OCI-LY3 (cell line): Measurements from ENCODE around the gene ZC3H12C.

ENCODE experiments used
- H2AFZ ChIP-seq: fragments of 200-600, 300-600 bp; shearing (Covaris generic); 2 replicates; pipeline ENCODE4 v1.6.0; 2014; ENCODE audit warnings: antibody characterized with exemption, low read depth, low read length
- H3K27ac ChIP-seq: fragments of 200-600, 300-600 bp; sonication (generic); 2 replicates; pipeline ENCODE4 v1.5.1; 2014; ENCODE audit warnings: mild to moderate bottlenecking, low read length, moderate library complexity, mixed read lengths
- H3K27me3 ChIP-seq: fragments of 200-600, 300-600 bp; sonication (generic); 2 replicates; pipeline ENCODE4 v1.6.1; 2014; ENCODE audit warnings: low read depth, low read length, mixed read lengths
- H3K36me3 ChIP-seq: fragments of 200-600, 300-600 bp; sonication (generic); replicated peaks from 2 replicates; pipeline ENCODE3; 2014; ENCODE audit warnings: low read depth, low read length, mixed read lengths
- H3K4me1 ChIP-seq: fragments of 300-600, 200-600 bp; sonication (generic); 2 replicates; pipeline ENCODE4 v1.6.1; 2014; ENCODE audit warnings: low read length, mixed read lengths
- H3K4me2 ChIP-seq: fragments of 200-600, 300-600 bp; sonication (generic); 2 replicates; pipeline ENCODE4 v1.6.1; 2014; ENCODE audit warnings: low read length, mixed read lengths
- H3K4me3 ChIP-seq: fragments of 300-600, 200-600 bp; sonication (generic); 2 replicates; pipeline ENCODE4 v1.5.1; 2014; ENCODE audit warnings: antibody characterized with exemption, mild to moderate bottlenecking, low read length, moderate library complexity
- H3K79me2 ChIP-seq: fragments of 300-600, 200-600 bp; shearing (Covaris generic); 2 replicates; pipeline ENCODE4 v1.6.1; 2014; ENCODE audit warnings: mild to moderate bottlenecking, low read length, mixed read lengths
- H3K9ac ChIP-seq: fragments of 300-600, 200-600 bp; shearing (Covaris generic); 2 replicates; pipeline ENCODE4 v1.6.0; 2014; ENCODE audit warnings: mild to moderate bottlenecking, low read length, moderate library complexity
- H3K9me3 ChIP-seq: fragments of 200-600, 300-600 bp; shearing (Covaris generic); 2 replicates; pipeline ENCODE4 v1.6.1; 2014; ENCODE audit warnings: low read length, mixed read lengths; ENCODE audit not compliant: insufficient read depth
- H4K20me1 ChIP-seq: fragments of 200-600, 300-600 bp; sonication (generic); 2 replicates; pipeline ENCODE4 v1.6.1; 2016; ENCODE audit warnings: low read length, mixed read lengths; ENCODE audit not compliant: insufficient read depth
- EZH2phosphoT487 ChIP-seq: fragments of 200-600 bp; shearing (Covaris generic); IDR thresholded peaks from 2 replicates; pipeline ENCODE4 v1.6.1; 2018; ENCODE audit warnings: antibody characterized with exemption, mixed run types, low read depth
- TF ChIP-seq, protein P1 (sequence below): fragments of 200-600, 300-600 bp; sonication (generic); IDR thresholded peaks from 2 replicates; pipeline ENCODE4 v1.5.1; 2014; ENCODE audit warnings: antibody characterized with exemption, low read length, low read depth

The ZC3H12C gene

DNA sequence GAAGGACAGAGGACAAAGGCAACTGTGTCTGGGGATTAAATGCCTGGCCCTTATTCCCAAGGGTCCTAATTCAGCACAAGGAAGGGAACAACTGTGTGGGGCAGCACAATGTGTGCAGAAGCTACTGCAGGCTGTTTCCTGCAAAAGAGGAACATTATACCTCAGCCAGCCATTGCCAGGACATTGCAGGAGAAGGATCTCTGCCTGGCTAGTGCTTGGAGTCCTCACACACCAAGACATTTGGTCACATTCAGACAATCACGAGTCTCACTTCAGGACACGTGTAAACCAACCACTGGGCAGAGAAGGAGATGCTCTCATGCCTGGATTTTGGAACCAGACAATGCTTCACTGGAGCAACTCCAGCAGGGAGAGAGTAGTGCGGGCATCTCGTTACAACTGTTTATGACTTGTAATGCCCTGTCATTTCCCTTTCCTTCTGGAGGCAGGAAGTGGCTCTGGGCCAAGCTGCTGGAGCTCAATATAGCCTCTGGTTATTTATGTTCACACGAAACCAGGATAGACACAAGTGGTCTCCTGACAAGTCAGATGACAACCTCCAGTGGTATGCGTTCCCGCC, 23.9 kb upstream of the ZC3H12C start:
- H3K36me3 ChIP-seq: no peaks in the 10 kb centered on the region
- TF ChIP-seq, protein P1, sequence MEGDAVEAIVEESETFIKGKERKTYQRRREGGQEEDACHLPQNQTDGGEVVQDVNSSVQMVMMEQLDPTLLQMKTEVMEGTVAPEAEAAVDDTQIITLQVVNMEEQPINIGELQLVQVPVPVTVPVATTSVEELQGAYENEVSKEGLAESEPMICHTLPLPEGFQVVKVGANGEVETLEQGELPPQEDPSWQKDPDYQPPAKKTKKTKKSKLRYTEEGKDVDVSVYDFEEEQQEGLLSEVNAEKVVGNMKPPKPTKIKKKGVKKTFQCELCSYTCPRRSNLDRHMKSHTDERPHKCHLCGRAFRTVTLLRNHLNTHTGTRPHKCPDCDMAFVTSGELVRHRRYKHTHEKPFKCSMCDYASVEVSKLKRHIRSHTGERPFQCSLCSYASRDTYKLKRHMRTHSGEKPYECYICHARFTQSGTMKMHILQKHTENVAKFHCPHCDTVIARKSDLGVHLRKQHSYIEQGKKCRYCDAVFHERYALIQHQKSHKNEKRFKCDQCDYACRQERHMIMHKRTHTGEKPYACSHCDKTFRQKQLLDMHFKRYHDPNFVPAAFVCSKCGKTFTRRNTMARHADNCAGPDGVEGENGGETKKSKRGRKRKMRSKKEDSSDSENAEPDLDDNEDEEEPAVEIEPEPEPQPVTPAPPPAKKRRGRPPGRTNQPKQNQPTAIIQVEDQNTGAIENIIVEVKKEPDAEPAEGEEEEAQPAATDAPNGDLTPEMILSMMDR: no peak
- TF ChIP-seq EZH2phosphoT487: no peak
- no peaks in the 10 kb centered on the region for H3K4me1 ChIP-seq
- H2AFZ ChIP-seq: no peak overlapping the region
- H3K4me3 ChIP-seq: no peak overlapping the region
- H3K9ac ChIP-seq: no peak overlapping the region
- H3K27ac ChIP-seq: no peak overlapping the region
- no peaks in the 10 kb centered on the region for H3K9me3 ChIP-seq
- no peaks in the 10 kb centered on the region for H3K27me3 ChIP-seq
- no peak overlapping the region for H3K4me2 ChIP-seq
- H3K79me2 ChIP-seq: no peaks in the 10 kb centered on the region
- no peaks in the 10 kb centered on the region for H4K20me1 ChIP-seq

DNA sequence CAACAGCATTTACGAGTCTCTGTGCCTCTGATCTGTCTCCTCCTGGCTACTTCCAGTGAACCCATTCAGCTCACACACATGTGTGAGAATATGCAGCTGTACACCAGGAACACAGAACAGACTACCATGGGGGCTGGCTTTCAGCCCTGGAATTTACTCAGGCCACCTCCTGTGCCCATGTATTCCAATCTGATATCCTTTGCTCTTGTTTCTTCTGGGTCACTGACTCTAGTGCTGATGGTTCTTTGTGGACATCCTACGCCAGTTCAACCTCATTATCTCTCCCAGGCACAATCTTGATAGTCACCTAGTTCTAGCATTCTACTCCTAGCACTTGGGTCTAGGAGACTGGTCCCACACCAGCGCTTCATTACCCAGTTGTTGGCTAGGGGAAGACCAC, 23.0 kb upstream of the ZC3H12C start:
- no peak overlapping the region for H3K9ac ChIP-seq
- no peaks in the 10 kb centered on the region for H3K36me3 ChIP-seq
- no peak overlapping the region for H3K27ac ChIP-seq
- H3K4me2 ChIP-seq: no peak overlapping the region
- no peak overlapping the region for H3K4me3 ChIP-seq
- no peaks in the 10 kb centered on the region for H3K4me1 ChIP-seq
- no peak for TF ChIP-seq EZH2phosphoT487
- TF ChIP-seq, protein P1: no peak
- no peaks in the 10 kb centered on the region for H4K20me1 ChIP-seq
- H3K79me2 ChIP-seq: no peaks in the 10 kb centered on the region
- no peaks in the 10 kb centered on the region for H3K27me3 ChIP-seq
- no peaks in the 10 kb centered on the region for H3K9me3 ChIP-seq
- no peak overlapping the region for H2AFZ ChIP-seq

DNA sequence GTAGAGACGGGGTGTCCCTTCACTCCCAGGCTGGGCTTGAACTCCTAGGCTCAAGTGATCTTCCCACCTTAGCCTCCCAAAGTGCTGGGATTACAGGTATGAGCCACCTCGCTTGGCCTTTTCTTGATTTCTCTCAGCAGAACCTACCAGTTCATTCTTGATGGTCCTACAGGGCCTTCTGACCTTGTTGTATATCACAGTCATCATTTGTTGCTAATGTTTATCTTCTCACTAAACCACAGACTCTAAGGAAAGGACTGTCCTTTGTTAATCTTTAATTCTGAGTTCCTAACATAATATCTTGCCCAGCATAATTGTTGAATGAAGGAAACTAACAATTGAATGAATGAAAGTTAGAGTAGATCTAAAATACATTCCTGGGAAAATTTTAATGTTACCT, 22.0 kb upstream of the ZC3H12C start:
- TF ChIP-seq, protein P1: no peak
- TF ChIP-seq EZH2phosphoT487: no peak
- no peaks in the 10 kb centered on the region for H3K9me3 ChIP-seq
- H3K4me1 ChIP-seq: no peaks in the 10 kb centered on the region
- no peak overlapping the region for H2AFZ ChIP-seq
- H3K4me2 ChIP-seq: no peak overlapping the region
- H3K79me2 ChIP-seq: no peaks in the 10 kb centered on the region
- H4K20me1 ChIP-seq: no peaks in the 10 kb centered on the region
- H3K27me3 ChIP-seq: no peaks in the 10 kb centered on the region
- no peak overlapping the region for H3K4me3 ChIP-seq
- no peak overlapping the region for H3K9ac ChIP-seq
- no peak overlapping the region for H3K27ac ChIP-seq
- H3K36me3 ChIP-seq: no peaks in the 10 kb centered on the region

DNA sequence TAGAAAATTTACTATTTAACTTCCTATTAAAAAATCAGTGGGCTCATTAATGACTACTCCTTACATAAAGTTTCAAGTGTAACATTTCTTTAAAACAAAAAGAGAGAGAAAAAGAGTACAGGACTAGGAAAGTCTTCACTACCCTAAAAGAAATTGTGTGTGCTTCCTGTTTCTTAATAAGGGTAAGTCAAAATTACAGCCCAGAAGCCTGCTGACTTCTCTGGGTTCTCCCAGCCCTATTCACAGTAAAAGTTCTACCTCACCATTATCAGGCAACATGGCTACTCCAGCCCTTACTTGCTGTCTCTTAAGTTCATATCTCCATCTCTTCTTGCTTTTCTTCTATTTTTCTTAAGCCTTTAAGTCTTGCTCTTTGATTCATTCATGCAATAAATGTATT, 20.3 kb upstream of the ZC3H12C start:
- TF ChIP-seq EZH2phosphoT487: no peak
- TF ChIP-seq, protein P1: no peak
- no peaks in the 10 kb centered on the region for H3K79me2 ChIP-seq
- H3K9me3 ChIP-seq: no peaks in the 10 kb centered on the region
- H3K27ac ChIP-seq: no peak overlapping the region
- no peak overlapping the region for H3K4me2 ChIP-seq
- peaks cover 8% of the 10 kb centered on the region for H3K4me1 ChIP-seq
- H3K9ac ChIP-seq: no peak overlapping the region
- no peak overlapping the region for H3K4me3 ChIP-seq
- no peak overlapping the region for H2AFZ ChIP-seq
- H4K20me1 ChIP-seq: no peaks in the 10 kb centered on the region
- H3K36me3 ChIP-seq: no peaks in the 10 kb centered on the region
- H3K27me3 ChIP-seq: no peaks in the 10 kb centered on the region
